Rectal smooth muscle tissue (tissue), 1 donor: ENCODE measurements around the gene UBE2L3.
"Not testable (repeated sequence)": the region's sequence is repeated elsewhere in the genome, so short reads cannot be mapped to it uniquely, and the experiment has no call there.

Experiments used
- H3K27ac ChIP-seq: one replicate; pipeline ENCODE4 v1.7.0; 2013; ENCODE audit warnings: low read depth, low read length, inconsistent platforms
- H3K27me3 ChIP-seq: one replicate; pipeline ENCODE4 v1.7.0; 2013; ENCODE audit warnings: low read length; ENCODE audit not compliant: control insufficient read depth, insufficient read depth
- H3K36me3 ChIP-seq: one replicate; pipeline ENCODE4 v1.7.0; 2013; ENCODE audit warnings: low read length; ENCODE audit not compliant: control insufficient read depth, insufficient read depth
- H3K4me1 ChIP-seq: one replicate; pipeline ENCODE4 v1.7.0; 2013; ENCODE audit warnings: low read length; ENCODE audit not compliant: control insufficient read depth, insufficient read depth
- H3K4me3 ChIP-seq: one replicate; pipeline ENCODE4 v1.7.0; 2013; ENCODE audit warnings: low read length
- H3K9ac ChIP-seq: one replicate; pipeline ENCODE4 v1.7.0; 2013; ENCODE audit warnings: low read length

The UBE2L3 gene

GRCh38 chr22:21567456-21568346, at the start of gene UBE2L3:
Gene UBE2L3, plus strand, starts transcription at chr22:21567714. Its CDS starts 31 bp downstream, at chr22:21567745.
- peak within 1 kb of the TSS; percentile 56 for H3K4me3 ChIP-seq
- peaks cover 11% of the 10 kb centered on the region for H3K4me1 ChIP-seq
- H3K27ac ChIP-seq, result peak within 1 kb of the TSS; percentile 91
- no peaks in the 10 kb centered on the region for H3K36me3 ChIP-seq
- H3K27me3 ChIP-seq, result no peaks in the 10 kb centered on the region
- H3K9ac ChIP-seq, result peak within 1 kb of the TSS; percentile 58

GRCh38 chr22:21526705-21527500, 40.6 kb upstream of the UBE2L3 start:
- H3K27ac ChIP-seq, H3K9ac ChIP-seq, H3K36me3 ChIP-seq, H3K4me3 ChIP-seq, H3K27me3 ChIP-seq, H3K4me1 ChIP-seq: not testable (repeated sequence)

GRCh38 chr22:21531525-21531924, 36.0 kb upstream of the UBE2L3 start:
- not testable (repeated sequence) for H3K9ac ChIP-seq, H3K27me3 ChIP-seq, H3K27ac ChIP-seq, H3K36me3 ChIP-seq, H3K4me1 ChIP-seq, H3K4me3 ChIP-seq

- H3K27ac ChIP-seq, H3K9ac ChIP-seq, H3K4me3 ChIP-seq, H3K27me3 ChIP-seq, H3K4me1 ChIP-seq, H3K36me3 ChIP-seq: not testable (repeated sequence)
Observed at GRCh38 chr22:21532863-21533648, 34.5 kb upstream of the UBE2L3 start.

- H3K4me3 ChIP-seq, H3K9ac ChIP-seq, H3K27me3 ChIP-seq, H3K36me3 ChIP-seq, H3K27ac ChIP-seq, H3K4me1 ChIP-seq: not testable (repeated sequence)
Observed at GRCh38 chr22:21539862-21540261, 27.7 kb upstream of the UBE2L3 start.

- H3K27me3 ChIP-seq, H3K9ac ChIP-seq, H3K36me3 ChIP-seq, H3K4me1 ChIP-seq, H3K27ac ChIP-seq, H3K4me3 ChIP-seq: not testable (repeated sequence)
Observed at GRCh38 chr22:21544432-21545322, 22.8 kb upstream of the UBE2L3 start.

GRCh38 chr22:21549558-21549957, 18.0 kb upstream of the UBE2L3 start:
- H3K27ac ChIP-seq, H3K4me3 ChIP-seq, H3K27me3 ChIP-seq, H3K4me1 ChIP-seq, H3K36me3 ChIP-seq, H3K9ac ChIP-seq: not testable (repeated sequence)

- not testable (repeated sequence) for H3K27ac ChIP-seq, H3K9ac ChIP-seq, H3K4me3 ChIP-seq, H3K4me1 ChIP-seq, H3K36me3 ChIP-seq, H3K27me3 ChIP-seq
Observed at GRCh38 chr22:21550008-21550677, 17.4 kb upstream of the UBE2L3 start.

GRCh38 chr22:21550678-21551047, 16.9 kb upstream of the UBE2L3 start:
- H3K9ac ChIP-seq, H3K36me3 ChIP-seq, H3K4me3 ChIP-seq, H3K27me3 ChIP-seq, H3K4me1 ChIP-seq, H3K27ac ChIP-seq: not testable (repeated sequence)

GRCh38 chr22:21551361-21551760, 16.2 kb upstream of the UBE2L3 start, which contains the start of gene RIMBP3C:
Gene RIMBP3C, minus strand, starts transcription at chr22:21551461. Its CDS starts 485 bp downstream, at chr22:21550976.
- H3K9ac ChIP-seq, H3K4me1 ChIP-seq, H3K27me3 ChIP-seq, H3K27ac ChIP-seq, H3K36me3 ChIP-seq, H3K4me3 ChIP-seq: not testable (repeated sequence)

GRCh38 chr22:21559345-21560125, 8.0 kb upstream of the UBE2L3 start:
- H3K36me3 ChIP-seq, H3K27ac ChIP-seq, H3K9ac ChIP-seq, H3K4me1 ChIP-seq, H3K4me3 ChIP-seq, H3K27me3 ChIP-seq: not testable (repeated sequence)
